GM18870 (cell line): ENCODE data around the gene CPSF3.

Experiments
- ATAC-seq: cut with Tn5 transposase; IDR thresholded peaks from one replicate; pipeline ENCODE4 v1.9.1; 2021; ENCODE audit warnings: moderate library complexity; ENCODE audit not compliant: unreplicated experiment

CPSF3 gene

GRCh38 chr2:9462886-9463697 is 39.6 kb downstream of the CPSF3 start:
- no peak for ATAC-seq

GRCh38 chr2:9463698-9464034 is 40.2 kb downstream of the CPSF3 start:
- ATAC-seq, result no peak

- no peak for ATAC-seq
Measured at GRCh38 chr2:9465170-9465569, 41.7 kb downstream of the CPSF3 start.

- no peak for ATAC-seq
Measured at GRCh38 chr2:9466147-9466683, 42.8 kb downstream of the CPSF3 start.

GRCh38 chr2:9467687-9468086 is 44.2 kb downstream of the CPSF3 start:
- no peak for ATAC-seq

- no peak for ATAC-seq
Measured at GRCh38 chr2:9471206-9471605, 47.8 kb downstream of the CPSF3 start.

GRCh38 chr2:9472511-9472910 is 49.1 kb downstream of the CPSF3 start:
- ATAC-seq, result no peak

GRCh38 chr2:9473308-9473984 is 50.0 kb downstream of the CPSF3 start:
- ATAC-seq, result no peak

- no peak for ATAC-seq
Measured at GRCh38 chr2:9473985-9474360, 50.5 kb downstream of the CPSF3 start.

GRCh38 chr2:9474361-9475057 is 51.1 kb downstream of the CPSF3 start, which contains the start of gene IAH1:
Gene IAH1 (plus strand): TSS chr2:9474551. CDS start chr2:9474567, 16 bp downstream.
- ATAC-seq, result peak; percentile 62

GRCh38 chr2:9477914-9478313 is 54.5 kb downstream of the CPSF3 start:
- ATAC-seq, result no peak

- no peak for ATAC-seq
Measured at GRCh38 chr2:9478526-9478925, 55.1 kb downstream of the CPSF3 start.

- ATAC-seq, result no peak
Measured at GRCh38 chr2:9480157-9480556, 56.7 kb downstream of the CPSF3 start.

- ATAC-seq, result no peak
Measured at GRCh38 chr2:9483107-9483506, 59.7 kb downstream of the CPSF3 start.

GRCh38 chr2:9484533-9484932 is 61.1 kb downstream of the CPSF3 start:
- ATAC-seq, result no peak

- no peak for ATAC-seq
Measured at GRCh38 chr2:9488583-9489547, 65.4 kb downstream of the CPSF3 start.

- ATAC-seq, result no peak
Measured at GRCh38 chr2:9490789-9491188, 67.3 kb downstream of the CPSF3 start.

GRCh38 chr2:9492927-9493326 is 69.5 kb downstream of the CPSF3 start:
- ATAC-seq, result no peak

- no peak for ATAC-seq
Measured at GRCh38 chr2:9493478-9493877, 70.0 kb downstream of the CPSF3 start.

- ATAC-seq, result no peak
Measured at GRCh38 chr2:9494081-9494480, 70.6 kb downstream of the CPSF3 start.
